Astrocyte (in vitro differentiated cells and primary cell): ENCODE data around the gene ADCY4.

Experiments used
- EZH2 ChIP-seq: IDR thresholded peaks from 2 replicates; pipeline ENCODE4 v1.6.1; 2012; ENCODE audit warnings: mild to moderate bottlenecking, low read length, inconsistent platforms; ENCODE audit not compliant: insufficient read depth
- TF ChIP-seq, protein P1 (sequence below): IDR thresholded peaks from 2 replicates; pipeline ENCODE4 v1.5.1; 2011; ENCODE audit warnings: low read depth, mild to moderate bottlenecking, inconsistent platforms, low read length, moderate library complexity; ENCODE audit not compliant: insufficient read depth

DNA sequence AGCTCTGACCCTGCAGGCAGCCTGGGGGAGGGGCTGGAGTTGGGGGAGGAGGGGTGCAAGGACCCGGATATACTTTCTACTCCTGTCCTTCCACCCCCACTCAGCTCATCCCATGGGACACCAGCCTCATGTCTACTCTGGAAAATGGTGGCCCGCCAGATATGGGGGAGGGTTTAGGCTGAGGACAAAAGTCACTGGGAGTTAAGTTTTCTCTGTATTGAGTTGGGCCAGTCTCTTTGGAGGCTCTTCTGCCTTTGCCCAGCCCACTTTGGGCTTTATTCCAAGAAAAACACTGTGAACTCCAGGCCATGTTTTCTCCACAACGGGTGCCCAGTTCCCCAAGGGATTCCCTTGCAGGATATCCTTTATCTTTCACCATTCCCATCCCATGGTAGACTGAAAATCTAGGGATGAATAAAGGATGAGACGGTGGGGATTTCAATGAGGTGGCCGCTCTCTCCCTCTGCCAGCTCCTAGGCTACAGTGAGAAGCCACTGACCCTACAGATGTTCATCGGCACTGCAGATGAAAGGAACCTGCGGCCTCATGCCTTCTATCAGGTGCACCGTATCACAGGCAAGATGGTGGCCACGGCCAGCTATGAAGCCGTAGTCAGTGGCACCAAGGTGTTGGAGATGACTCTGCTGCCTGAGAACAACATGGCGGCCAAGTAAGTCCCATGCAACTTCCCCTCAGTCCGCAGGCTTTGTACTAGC lies 38.0 kb upstream of the ADCY4 start:
- TF ChIP-seq, protein P1, sequence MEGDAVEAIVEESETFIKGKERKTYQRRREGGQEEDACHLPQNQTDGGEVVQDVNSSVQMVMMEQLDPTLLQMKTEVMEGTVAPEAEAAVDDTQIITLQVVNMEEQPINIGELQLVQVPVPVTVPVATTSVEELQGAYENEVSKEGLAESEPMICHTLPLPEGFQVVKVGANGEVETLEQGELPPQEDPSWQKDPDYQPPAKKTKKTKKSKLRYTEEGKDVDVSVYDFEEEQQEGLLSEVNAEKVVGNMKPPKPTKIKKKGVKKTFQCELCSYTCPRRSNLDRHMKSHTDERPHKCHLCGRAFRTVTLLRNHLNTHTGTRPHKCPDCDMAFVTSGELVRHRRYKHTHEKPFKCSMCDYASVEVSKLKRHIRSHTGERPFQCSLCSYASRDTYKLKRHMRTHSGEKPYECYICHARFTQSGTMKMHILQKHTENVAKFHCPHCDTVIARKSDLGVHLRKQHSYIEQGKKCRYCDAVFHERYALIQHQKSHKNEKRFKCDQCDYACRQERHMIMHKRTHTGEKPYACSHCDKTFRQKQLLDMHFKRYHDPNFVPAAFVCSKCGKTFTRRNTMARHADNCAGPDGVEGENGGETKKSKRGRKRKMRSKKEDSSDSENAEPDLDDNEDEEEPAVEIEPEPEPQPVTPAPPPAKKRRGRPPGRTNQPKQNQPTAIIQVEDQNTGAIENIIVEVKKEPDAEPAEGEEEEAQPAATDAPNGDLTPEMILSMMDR = no peak
- TF ChIP-seq EZH2 = no peak
